ENCODE data around the gene CORO2A. TPM values are rescaled to one million over a fixed set of nuclear protein-coding genes. Genes with fewer than 3 reads are reported as not detected.

The CORO2A gene
- total and polyA plus RNA-seq, 2 of the 8 experiments (the other 6 are each of a cell fraction or from before 2014, with no cell fraction given): 13.7 to 27.9 TPM

DNA sequence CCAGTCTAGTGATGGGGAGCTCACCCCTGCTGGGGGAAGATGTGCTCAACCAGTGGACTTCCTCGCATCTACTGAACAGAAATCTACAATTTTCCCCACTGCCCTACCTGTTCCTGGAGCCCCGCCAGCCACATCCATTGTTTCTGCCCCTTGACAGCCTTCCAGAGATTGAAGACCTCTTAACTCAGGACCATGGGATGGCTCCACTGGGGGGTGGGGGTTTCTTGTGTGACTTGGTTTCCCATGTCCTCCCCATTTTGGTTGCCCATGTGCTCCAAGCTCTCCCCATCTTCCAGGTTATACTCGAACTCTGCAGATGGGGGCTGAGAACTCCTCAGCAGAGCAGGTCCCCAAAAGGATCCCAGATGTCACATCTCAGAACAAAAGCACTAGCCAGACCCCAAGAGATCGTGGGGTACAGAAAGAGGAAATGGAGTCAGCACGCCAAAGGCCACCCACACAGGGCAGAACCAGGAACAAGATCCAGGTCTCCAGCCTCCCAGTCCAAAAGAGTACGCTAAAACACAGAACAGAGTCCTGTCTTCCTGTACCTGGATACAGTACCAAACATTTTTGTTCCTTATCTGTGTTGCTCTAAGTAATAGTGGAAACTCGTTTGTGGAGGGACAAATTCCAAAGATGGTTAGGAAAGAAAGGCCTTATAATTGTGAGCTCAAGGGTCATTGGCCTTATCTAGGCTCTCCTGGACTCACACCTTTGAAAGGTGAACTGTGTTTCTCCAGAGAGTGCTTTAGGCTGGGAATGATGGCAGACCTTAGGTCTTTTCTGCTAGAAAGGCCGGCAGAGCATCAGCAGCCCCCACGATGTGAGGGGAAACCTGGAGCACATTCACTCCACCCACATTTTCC, 15.8 kb downstream of the CORO2A start:
- CTCF ChIA-PET (ENCODE audit: partially characterized antibody): interaction anchor here (0.6 to 1.4 kb wide), 3 partner anchors 79 to 223 kb away, joined by 3 to 5 read pairs (median 3); partner anchors contain the start of gene TBC1D2
- FAIRE-seq: no peak
- Histone ChIP-seq H3K14ac (ENCODE audit: insufficient read length) (no peak overlapping the region), H2BK5ac (ENCODE audit: low read depth, low read length) (no peak overlapping the region), H3K4ac (replicated peaks; ENCODE audit: insufficient read length, low read depth, low read length) (no peak overlapping the region), H4K5ac (ENCODE audit: insufficient read length, low read depth, low read length) (no peak overlapping the region), H3K23ac (ENCODE audit: insufficient read length) (no peak overlapping the region), H3K9ac (replicated peaks in 1 of 4; ENCODE audit: extremely low read depth in 1 of 4, low read depth in 3 of 4, low read length in 3 of 4) (no peak overlapping the region), H2BK120ac (replicated peaks; ENCODE audit: low read depth, low read length) (no peak overlapping the region), H4K20me1 (replicated peaks in 1 of 2; ENCODE audit: control insufficient read depth in 1 of 2, insufficient read depth in 2 of 2, low read length in 2 of 2) (no peaks in the 10 kb centered on the region), H2BK12ac (ENCODE audit: low read depth, low read length) (no peak overlapping the region), H3K79me1 (ENCODE audit: low read depth, low read length) (no peaks in the 10 kb centered on the region; the same call in none of the 2 replicates), H3K36me3 (ENCODE audit: control insufficient read depth in 2 of 4, insufficient read depth in 4 of 4, low read length in 3 of 4) (no peaks in the 10 kb centered on the region), H2AK5ac (ENCODE audit: low read depth, low read length) (no peak overlapping the region; the same call in 1 of the 2 replicates), H3K27me3 (replicated peaks in 1 of 4; ENCODE audit: control insufficient read depth in 3 of 4, extremely low read depth in 1 of 4, insufficient read depth in 3 of 4, low read length in 3 of 4) (no peaks in the 10 kb centered on the region), H4K8ac (ENCODE audit: extremely low read depth, insufficient read depth, low read length) (no peak overlapping the region), H3K27ac (ENCODE audit: low read depth, low read length) (no peak overlapping the region), H3K4me1 (replicated peaks in 1 of 4; ENCODE audit: control insufficient read depth in 3 of 4, insufficient read depth in 4 of 4, low read length in 3 of 4) (peaks cover 7 to 14% (median 9%) of the 10 kb centered on the region in 4 experiments), H2BK15ac (ENCODE audit: low read length) (no peak overlapping the region), H2BK20ac (ENCODE audit: low read length) (0 out of 2 replicates have a peak overlapping the region, but pooled peaks have one; percentile 61), H2AFZ (ENCODE audit: low read length) (no peak overlapping the region), H4K91ac (replicated peaks; ENCODE audit: insufficient read length, low read length) (no peak overlapping the region), H3K79me2 (ENCODE audit: control insufficient read depth in 1 of 2, insufficient read depth in 2 of 2, low read length in 2 of 2) (peaks cover 0 to 9% of the 10 kb centered on the region in 2 experiments; a peak in 2 of 4 replicates), H3K18ac (ENCODE audit: extremely low read depth, low read length) (no peak overlapping the region), H3K4me3 (ENCODE audit: extremely low read depth in 1 of 4, insufficient read depth in 2 of 4, low read depth in 3 of 4, low read length in 4 of 4) (no peak overlapping the region), H3K56ac (replicated peaks; ENCODE audit: insufficient read length, low read depth, low read length) (no peak overlapping the region), H3K9me3 (ENCODE audit: insufficient read depth in 2 of 2, low read depth in 1 of 2, low read length in 1 of 2) (no peaks in the 10 kb centered on the region), H3K23me2 (ENCODE audit: low read depth, low read length) (no peaks in the 10 kb centered on the region), H3K4me2 (ENCODE audit: insufficient read depth in 1 of 2, low read depth in 2 of 2, low read length in 2 of 2) (no peak overlapping the region)
- no peak for DNase-seq (ENCODE audit: low read depth in 1 of 2, low spot score in 2 of 2)
- POLR2A ChIA-PET (ENCODE audit: partially characterized antibody): interaction anchor here (0.6 kb wide), 1 partner anchor 45 kb away, joined by 3 read pairs; no protein-coding TSS in a partner anchor
- 94% methylated on average over 9 of the region's 9 CpGs; no CpG with 5 or more reads in 1 of the 2 experiments for WGBS, 2 experiments (ENCODE audit: extremely low coverage in 1 of 2, insufficient coverage in 1 of 2, insufficient read length in 1 of 2, insufficient replicate concordance in 2 of 2, low coverage in 1 of 2, low lambda C conversion rate in 2 of 2, missing lambda C conversion rate in 1 of 2)
- TF ChIP-seq POLR2AphosphoS5 (IDR thresholded peaks at IDR 0.05; ENCODE audit: low read depth, low read length): no peak
